ENCODE results near the gene SLC2A5.
"Not testable (repeated sequence)": the region's sequence is repeated elsewhere in the genome, so short reads cannot be mapped to it uniquely, and the experiment has no call there.

The SLC2A5 gene

GRCh38 chr1:9069326-9070100, at the start of gene SLC2A5:
Gene SLC2A5, minus strand, starts transcription at chr1:9069635. Its CDS starts 99 bp downstream, at chr1:9069536.
- DNase-seq (ENCODE audit: low read depth): no peak

DNA sequence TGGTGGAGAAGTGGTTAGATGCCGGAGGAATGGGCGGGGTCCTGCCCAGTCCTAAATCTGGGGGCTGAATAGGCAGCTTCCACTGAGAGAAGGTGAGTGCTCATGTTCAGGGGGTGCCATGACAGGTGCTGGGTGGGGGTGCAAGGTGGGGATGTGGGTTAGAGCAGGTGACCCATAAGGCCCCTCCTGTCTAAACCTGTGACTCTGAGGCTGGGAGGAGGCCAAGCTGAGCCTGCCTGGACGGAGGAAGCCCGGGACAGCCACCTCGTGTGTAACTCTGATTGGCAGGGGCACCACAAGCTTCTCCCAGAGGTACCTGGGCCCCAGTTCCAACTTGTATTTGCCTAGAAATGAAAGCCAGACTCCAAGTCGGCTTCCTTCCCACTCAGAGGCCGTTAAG, 48.8 kb upstream of the SLC2A5 start:
- DNase-seq (ENCODE audit: low read depth): no peak

- no peak for DNase-seq (ENCODE audit: low read depth)
Measured at GRCh38 chr1:9115351-9116205, 46.1 kb upstream of the SLC2A5 start.

DNA sequence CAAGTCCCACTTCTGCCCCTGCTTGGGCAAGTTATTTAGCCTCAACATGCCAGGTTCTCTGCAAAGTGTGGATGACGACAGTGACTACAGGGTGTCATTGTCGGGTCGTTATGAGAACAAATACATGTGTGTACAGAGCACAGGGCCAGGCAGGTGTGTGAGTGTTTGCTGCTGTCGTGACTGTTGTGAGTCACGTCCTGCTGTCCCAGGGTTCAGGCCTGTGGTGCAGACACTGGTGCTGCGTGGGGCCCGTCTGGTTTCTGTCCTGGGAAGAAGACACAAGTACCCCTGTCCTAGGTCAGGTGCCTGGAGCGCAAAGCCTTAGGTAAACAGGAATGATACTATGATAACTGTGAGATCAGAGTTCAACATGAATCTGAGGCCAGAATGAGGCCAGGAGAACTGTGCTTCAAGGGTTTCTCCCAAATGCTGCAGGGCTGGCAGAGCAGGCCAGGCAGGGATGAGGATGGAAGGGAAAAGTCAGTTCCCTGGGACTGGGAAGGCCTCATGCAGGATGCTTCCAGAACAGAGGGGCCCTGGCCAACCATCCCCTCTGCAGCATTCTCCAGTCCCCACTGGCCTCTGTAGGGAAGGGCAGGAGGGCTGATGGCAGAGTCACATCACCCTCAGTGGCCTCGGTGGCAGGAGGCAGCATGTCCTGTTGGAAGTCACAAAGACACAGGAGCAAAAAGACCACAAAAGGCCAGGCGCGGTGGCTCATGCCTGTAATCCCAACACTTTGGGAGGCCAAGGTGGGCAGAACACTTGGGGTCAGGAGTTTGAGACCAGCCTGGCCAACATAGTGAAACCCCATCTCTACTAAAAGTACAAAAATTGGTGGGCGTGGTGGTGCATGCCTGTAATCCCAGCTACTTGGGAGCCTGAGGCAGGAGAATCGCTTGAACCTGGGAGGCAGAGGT, 43.8 kb upstream of the SLC2A5 start:
- DNase-seq (ENCODE audit: low read depth): no peak

- DNase-seq (ENCODE audit: low read depth): no peak
Measured at GRCh38 chr1:9111957-9112356, 42.5 kb upstream of the SLC2A5 start.

DNA sequence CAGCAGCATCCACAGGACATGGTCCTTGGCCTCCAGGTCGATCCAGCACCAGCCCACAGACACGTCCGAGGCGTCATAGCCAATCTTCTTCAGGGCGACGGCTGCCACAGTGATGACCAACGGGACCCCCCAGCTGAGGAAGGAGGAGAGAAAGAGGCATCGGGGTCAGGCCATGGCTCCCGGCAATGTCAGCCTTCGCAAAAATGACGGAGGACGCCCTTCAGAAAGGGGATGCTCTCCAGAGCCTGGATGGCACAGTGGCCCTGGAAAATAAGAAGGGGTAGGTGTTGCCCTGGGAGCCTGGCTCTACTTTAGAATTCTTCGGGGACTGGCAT, 41.9 kb upstream of the SLC2A5 start:
- no peak for DNase-seq (ENCODE audit: low read depth)

GRCh38 chr1:9110669-9111356, 41.4 kb upstream of the SLC2A5 start:
- peak; percentile 58 for DNase-seq (ENCODE audit: low read depth)

DNA sequence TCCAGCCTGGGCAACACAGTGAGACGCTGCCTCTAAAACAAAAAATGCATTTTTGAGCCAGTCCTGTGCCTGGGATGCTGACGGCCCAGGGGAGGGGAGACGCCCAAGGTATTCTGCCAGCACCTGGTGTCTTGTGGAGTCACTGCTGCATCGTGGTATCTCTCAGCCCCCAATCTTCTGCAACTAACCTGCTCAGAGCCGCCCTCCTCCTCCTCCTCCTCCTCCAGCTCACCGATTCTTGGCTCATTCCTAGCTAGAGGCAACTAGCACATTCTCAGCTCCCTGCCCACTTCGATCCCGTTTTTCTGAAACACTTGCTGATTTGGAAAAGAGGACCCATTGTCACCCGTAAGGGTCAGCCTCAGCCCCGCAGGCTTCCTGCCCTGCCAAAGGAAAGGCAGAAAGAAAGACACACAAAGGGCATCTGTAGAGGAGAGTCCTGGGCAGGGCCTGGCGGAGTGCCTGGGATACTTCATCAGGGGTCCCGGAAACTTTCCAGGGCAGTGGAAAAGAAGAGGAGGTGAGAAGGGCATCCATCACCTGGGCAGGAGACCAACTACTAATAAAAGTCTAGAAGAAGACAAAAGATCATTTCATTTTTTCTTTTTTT, 38.7 kb upstream of the SLC2A5 start:
- DNase-seq (ENCODE audit: low read depth): no peak

DNA sequence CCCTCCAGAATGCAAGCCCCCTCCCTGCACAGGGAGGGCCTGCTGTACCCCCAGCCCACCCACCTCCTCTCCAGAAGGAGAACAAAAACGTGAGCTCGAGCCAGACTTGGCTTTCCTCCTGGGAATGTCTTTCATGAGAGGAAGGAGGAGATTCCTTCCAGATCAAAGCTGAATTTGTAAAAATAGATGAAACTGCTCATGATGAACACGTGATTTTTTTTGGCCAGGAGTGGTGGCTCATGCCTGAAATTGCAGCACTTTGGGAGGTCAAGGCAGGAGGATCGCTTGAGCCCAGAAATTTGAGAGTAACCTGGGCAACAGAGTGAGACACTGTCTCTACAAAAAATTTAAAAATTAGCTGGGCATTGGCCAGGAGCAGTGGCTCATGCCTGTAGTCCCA, 37.7 kb upstream of the SLC2A5 start:
- DNase-seq (ENCODE audit: low read depth): no peak

- no peak for DNase-seq (ENCODE audit: low read depth)
Measured at GRCh38 chr1:9106286-9106685, 36.9 kb upstream of the SLC2A5 start.

DNA sequence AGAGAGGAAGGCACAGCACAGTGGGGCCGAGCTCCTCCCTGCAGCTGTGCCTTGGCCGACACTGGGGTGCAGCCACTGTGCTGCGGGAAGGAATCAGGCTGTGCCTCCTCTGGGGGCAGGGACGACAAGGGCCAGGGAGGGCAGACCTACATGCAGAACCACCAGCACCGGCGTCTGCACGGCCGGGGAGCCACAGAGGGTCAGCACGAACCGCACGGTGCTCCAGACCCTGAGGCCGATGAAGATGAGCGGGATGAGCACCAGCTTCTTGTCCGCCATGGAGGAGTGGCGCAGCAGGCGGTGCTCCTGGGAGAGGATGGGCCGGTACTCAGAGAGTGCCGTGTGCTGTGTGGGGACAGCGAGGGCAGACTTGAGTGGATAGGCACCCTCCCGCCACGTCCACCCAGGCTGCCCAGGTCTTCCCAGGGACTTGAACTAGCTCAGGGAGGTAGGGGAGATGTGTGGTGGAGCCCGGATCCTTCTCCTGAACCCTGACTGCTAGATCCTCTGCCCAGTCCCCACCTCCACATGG, 36.0 kb upstream of the SLC2A5 start:
- DNase-seq (ENCODE audit: low read depth): no peak

- DNase-seq (ENCODE audit: low read depth): no peak
Measured at GRCh38 chr1:9101510-9102146, 32.2 kb upstream of the SLC2A5 start.

GRCh38 chr1:9100471-9101043, 31.1 kb upstream of the SLC2A5 start:
- DNase-seq (ENCODE audit: low read depth): no peak

- DNase-seq (ENCODE audit: low read depth): no peak
Measured at GRCh38 chr1:9099555-9099954, 30.1 kb upstream of the SLC2A5 start.

DNA sequence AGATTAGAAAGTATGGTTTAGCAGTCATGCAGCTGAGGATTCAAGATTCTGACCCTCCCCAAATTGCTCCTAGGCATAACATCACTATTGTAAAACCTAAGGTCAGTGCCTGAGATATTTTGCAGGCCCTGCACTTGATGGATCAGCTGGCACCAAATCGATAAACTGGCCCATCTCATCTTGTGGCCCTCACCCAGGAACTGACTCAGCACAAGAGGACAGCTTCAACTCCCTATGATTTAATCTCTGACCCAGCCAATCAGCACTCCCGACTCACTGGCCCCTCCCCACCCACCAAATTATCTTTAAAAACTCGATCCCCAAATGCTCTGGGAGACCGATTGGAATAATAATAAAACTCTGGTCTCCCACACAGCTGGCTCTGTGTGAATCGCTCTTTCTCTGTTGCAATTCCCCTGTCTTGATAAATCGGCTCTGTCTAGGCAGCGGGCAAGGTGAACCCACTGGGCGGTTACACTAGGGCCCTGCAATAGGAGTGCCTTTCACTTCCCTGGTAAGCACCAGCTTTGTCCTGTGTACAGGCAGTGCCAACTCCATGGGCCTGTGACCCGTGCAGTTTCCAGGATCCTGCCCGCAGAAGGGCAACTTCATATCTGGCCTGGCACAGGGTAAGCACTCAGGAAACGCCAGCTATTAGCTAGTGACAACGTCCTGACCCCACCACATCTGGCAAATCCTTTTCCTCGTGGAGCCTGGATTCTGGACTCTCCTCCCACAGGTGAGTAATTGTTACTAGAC, 28.7 kb upstream of the SLC2A5 start:
- DNase-seq (ENCODE audit: low read depth): no peak

DNA sequence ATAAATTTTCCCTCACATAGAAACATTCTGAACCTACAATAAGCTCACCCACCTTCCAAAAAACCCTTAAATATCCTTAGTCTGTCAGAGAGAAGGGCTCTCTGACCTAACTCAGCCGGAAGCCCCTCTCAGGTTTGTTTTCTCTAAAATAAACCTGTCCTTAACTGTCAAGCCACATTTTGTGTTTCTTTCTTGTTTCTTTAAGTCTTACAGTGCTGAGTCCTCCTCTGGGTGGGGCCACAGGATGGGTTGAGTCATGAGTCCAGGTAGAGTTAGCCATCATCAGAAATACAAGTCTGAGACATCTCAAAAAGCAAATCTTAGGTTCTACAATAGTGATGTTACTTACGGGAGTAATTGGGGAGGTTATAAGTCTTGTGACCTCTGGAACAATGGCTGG, 26.4 kb upstream of the SLC2A5 start:
- DNase-seq (ENCODE audit: low read depth): no peak

DNA sequence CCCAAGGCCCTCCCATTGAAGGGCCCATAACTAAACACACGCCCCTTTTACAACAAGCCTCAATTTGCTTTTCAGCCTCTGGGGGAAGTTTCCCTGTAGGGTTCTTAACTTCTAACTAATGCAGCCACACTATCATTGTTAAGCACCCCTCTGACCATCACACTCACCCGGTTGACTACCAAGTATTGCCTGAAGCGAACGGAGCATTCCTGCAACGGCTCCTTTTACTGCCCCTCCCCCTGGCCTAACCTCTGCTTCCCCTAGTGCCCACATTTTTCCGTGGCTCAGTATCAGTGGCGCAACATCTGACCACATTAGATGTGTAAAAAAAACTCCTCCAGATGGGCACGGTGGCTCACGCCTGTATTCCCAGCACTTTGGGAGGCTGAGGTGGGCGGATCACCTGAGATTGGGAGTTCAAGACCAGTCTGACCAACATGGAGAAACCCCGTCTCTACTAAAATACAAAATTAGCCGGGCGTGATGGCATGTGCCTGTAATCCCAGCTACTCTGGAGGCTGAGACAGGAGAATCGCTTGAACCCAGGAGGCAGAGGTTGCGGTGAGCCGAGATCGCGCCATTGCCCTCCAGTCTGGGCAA, 24.7 kb upstream of the SLC2A5 start:
- not testable (repeated sequence) for DNase-seq (ENCODE audit: low read depth)

DNA sequence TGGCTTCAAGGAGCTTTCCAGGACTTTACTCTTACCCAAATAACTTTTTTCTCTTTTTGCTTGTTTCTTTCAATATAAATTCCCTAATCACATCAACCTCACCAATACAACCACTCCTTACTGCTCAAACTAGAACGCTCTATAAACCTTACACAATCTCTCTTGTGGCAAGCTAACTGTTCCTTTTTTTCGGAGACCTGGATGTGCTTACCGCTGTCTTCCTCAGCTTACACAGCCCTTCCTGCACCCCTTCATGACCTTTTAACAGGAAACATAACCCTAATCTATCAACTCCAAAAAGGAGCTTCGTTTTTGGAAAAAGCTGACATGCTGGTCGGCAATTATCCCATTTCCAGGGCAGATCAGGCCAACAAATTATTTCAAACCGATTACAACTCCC, 24.1 kb upstream of the SLC2A5 start:
- no peak for DNase-seq (ENCODE audit: low read depth)

DNA sequence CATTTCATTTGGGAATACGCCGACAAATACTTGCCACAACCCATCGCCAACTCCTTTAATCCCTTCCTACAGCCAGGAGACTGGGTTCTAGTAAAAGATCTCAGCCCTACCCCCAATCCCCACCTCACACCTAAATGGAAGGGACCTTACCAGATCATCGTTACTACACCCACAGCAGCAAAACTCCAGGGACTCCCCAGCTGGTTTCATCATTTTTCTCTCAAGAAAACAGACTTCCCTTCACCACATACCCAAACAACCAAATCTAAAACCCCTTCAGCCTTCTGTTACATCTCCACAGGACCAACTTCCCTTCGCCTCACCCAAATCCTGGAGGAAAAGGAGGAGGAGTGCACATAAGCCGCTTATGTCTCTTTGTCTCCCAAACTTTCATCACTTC, 23.7 kb upstream of the SLC2A5 start:
- no peak for DNase-seq (ENCODE audit: low read depth)

Data from stimulated activated CD8-positive, alpha-beta memory T cell treated with anti-CD3 and anti-CD28 coated beads, Interleukin-12 subunit alpha, Interleukin-12 subunit beta, amount 100 ng/mL, for 4 hours (primary cell).